GM21576 (cell line): ENCODE measurements around the gene ALPP.
"Not testable (repeated sequence)": the region's sequence is repeated elsewhere in the genome, so short reads cannot be mapped to it uniquely, and the experiment has no call there.

Experiments used
- ATAC-seq: cut with Tn5 transposase; IDR thresholded peaks from one replicate; pipeline ENCODE4 v1.9.1; 2021; ENCODE audit warnings: mild to moderate bottlenecking, moderate library complexity; ENCODE audit not compliant: unreplicated experiment

The ALPP gene

DNA sequence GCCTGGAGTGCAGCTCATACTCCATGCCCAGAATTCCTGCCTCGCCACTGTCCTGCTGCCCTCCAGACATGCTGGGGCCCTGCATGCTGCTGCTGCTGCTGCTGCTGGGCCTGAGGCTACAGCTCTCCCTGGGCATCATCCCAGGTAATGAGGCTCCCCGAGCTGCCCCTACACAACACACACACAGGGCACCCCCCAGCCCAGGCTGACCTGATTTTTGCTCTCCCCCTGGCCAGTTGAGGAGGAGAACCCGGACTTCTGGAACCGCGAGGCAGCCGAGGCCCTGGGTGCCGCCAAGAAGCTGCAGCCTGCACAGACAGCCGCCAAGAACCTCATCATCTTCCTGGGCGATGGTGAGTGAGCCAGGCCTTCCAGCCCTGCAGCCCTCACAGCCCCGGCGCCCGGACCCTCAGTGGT, at the start of gene ALPP:
TSS of gene ALPP (plus strand) at position 17 of the 417 bp plus-strand sequence. CDS start at position 69, 52 bp downstream.
- ATAC-seq = not testable (repeated sequence)

GRCh38 chr2:232329716-232330067, 48.9 kb upstream of the ALPP start:
- ATAC-seq = no peak

DNA sequence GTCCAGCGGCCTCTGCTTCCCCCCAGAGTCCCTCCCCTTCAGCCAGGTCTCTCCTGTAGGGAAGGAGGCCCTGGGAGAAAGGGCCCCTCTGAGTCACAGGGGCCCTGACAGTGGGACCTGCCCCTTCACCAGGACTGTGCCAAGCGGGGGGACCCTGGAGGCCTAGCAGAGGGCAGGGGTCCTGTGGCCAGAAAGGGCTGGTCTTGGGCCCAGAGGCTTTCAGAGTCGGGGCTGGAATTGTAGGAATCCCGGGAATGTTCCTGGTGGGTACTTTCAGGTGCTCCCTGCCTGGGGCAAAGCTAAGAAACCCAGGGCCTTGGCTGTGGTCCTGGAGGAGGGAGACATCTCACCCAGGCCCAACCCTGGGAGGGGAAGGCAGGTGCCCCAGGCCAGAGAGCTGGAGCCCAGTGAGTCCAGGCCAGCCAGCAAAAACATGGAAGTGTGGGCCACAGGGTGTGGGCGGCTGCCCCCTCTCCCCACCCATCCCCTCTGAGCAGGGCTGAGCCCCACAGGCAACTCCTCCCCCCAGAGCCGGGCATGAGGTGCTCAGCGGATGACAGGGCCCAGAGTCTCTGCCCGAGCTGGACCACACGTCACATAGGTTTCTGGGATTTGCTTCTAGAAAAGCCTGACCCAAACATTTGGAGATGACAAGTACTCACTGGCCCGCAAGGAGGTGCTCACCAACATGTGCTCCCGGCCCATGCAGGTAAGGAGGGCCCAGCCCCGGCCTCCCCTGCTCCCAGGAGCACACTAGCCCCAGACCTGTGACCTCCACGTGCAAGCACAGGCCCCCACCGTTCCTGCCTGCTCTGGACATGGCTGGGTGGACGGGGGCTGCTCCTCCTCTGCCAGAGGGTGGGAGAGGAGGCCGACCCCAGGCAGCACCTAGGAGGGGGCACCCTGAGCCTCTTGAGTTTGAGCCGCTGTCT, 48.2 kb upstream of the ALPP start:
- no peak for ATAC-seq

- ATAC-seq = not testable (repeated sequence)
These were observed 47.5 kb upstream of the ALPP start for GRCh38 chr2:232331061-232331460.

DNA sequence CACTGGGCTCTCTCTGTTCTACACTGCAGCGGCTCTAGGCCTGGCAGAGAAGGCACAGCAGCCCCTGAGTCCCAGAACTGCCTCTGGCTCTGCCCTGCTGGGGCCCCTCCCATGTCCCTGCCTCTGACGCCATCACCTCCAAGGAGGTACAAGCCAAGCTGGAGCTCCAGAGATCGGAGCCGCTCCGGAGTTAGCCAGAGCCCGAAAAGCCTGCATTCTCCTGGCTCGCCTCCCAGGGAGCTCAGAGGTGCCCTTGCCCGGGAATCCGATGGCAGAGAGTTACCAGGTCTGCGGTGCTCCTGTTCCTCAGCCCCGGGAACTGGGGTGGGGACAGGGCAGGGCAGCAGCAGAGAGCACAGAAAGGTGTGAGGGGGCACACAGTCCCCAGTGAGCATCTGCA, 46.9 kb upstream of the ALPP start:
- not testable (repeated sequence) for ATAC-seq

- ATAC-seq = not testable (repeated sequence)
These were observed 46.2 kb upstream of the ALPP start for GRCh38 chr2:232332244-232332939.

- ATAC-seq = no peak
These were observed 45.7 kb upstream of the ALPP start for GRCh38 chr2:232332940-232333259.

DNA sequence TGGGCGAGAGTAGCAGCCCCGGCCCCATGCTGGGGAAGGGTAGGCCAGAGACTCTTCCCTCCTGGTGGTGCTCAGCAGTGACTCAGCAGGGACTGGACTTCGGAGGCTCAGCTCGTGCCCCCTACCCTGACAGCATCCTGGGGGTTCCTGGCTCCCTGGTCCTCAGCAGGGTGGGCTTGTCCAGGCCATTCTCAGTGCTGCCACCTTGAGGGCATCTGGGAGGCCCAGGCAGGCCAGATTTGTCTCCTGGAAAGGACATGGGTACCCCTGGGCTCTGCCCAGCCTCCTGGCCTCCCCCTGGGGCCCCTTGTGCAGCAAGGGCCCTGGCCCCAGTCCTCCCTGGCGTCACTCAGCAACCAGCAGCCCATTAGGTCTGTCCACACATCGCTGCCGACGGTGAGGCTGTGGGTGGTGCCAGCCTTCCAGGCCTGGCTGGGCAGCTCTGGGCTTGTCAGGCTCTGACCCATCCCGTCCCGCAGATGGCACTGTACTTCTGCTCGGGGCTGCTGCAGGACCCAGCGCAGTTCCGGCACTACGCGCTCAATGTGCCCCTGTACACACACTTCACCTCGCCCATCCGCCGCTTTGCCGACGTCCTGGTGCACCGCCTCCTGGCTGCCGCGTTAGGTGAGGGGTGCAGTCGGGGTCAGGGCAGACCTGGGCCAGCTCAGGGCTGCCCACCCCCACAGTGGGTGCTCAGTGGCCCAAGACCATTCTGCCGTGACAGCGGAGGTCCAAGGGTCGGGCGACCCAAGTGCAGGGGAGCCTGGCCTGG, 45.0 kb upstream of the ALPP start:
- no peak for ATAC-seq

- ATAC-seq = not testable (repeated sequence)
These were observed 44.2 kb upstream of the ALPP start for GRCh38 chr2:232334136-232334884.

- not testable (repeated sequence) for ATAC-seq
These were observed 43.7 kb upstream of the ALPP start for GRCh38 chr2:232334885-232335205.

DNA sequence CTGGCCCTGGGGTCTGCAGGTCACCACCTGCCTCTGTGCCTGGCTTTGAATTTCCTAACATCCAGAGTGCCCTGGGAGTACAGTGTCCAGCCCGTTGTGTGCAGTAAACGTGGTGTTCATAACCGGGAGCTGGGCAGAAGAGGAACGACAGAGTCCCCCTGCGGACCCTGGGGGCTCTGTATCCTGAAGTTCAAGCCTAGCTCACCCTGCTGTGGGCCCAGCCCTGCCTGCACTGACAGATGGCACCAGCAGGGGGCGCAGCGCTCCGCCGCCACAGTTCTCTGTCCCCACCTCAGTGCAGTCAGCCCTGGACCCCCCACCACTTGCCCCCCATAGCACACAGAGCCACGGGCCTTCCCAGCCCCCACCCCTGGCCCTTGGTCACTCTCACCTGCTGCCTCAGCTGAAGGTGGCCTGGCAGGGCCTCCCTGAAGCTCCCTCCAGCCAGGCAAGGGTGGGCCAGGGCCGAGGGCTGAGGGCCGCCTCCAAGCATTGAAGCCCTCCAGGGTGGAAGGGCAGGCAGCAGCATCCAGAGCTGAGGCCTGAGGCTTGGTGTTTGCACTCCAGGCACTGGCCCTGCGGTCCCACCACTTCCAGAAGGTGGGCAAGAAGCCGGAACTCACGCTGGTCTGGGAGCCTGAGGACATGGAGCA, 43.2 kb upstream of the ALPP start:
- not testable (repeated sequence) for ATAC-seq

DNA sequence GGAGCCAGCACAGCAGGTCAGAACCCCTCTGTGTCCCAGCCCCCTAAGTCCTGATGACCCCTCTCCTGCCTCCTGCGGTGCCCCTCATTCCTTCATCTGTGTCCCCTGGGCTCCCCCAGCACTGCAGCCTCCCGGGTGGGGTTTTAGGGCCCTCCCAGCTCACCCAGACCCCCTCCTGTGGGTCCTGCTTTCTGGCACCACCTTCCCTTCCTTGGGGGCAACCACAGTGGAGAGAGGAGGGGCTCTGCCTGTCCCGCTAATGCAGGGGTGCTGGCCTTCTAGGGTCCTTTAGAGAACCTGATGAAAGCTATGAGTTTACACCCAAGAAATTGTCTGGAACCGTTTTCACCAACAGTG, 42.7 kb upstream of the ALPP start:
- no peak for ATAC-seq

DNA sequence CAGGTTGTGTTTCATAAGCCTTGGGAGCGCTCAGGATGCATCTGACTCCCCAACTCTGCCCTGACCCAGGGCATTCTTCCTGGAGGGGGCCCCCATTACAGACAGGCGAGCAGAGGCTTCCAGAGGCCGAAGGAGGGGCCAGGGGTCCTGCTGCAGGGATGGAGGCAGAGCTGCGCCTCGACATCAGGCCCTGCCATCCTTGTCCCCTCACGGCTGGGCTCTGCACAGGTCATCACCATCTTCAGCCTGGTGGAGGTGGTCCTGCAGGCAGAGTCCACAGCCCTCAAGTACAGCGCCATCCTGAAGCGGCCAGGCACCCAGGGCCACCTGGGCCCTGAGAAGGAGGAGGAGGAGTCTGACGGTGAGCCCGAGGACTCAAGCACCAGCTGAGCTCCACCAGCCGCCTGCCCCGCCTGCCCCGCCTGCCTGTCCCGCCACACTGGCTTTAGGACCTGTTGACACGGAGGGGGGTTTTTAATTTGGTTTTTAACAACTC, 42.3 kb upstream of the ALPP start:
- no peak for ATAC-seq

- ATAC-seq = no peak
These were observed 41.4 kb upstream of the ALPP start for GRCh38 chr2:232336981-232337720.

DNA sequence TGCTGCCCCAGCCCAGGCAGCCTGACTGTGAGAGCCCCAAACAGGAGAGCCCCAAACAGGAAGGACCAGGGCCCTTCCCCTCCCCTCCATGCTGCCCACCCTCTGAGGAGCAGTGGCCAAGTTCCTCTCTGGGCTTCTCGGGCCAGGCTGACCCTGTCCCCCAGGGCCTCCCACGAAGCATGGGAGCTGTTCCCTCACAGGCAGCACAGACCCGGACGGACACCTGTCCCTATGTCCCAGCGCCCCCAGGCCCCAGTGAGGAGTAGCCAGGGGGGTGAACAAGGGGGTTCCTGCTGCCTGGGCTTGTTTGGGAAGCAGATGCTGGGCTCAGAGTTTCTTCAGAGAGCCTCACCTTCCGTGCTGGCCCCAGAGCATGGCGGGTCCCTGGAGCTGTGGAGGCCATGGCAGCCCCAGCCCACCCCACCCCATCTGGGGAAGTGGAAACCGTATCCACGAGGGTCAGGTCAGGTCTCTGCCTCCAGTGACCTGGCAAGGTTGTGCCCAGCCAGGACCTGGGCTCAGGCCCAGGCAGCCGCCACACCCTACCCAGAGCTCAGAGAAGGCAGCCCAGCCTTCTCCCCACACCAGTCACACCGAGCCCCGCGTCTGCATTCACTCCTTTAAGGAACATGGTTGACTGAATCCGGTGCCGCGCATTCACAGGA, 40.3 kb upstream of the ALPP start:
- not testable (repeated sequence) for ATAC-seq

- no peak for ATAC-seq
These were observed 39.8 kb upstream of the ALPP start for GRCh38 chr2:232338759-232339106.

DNA sequence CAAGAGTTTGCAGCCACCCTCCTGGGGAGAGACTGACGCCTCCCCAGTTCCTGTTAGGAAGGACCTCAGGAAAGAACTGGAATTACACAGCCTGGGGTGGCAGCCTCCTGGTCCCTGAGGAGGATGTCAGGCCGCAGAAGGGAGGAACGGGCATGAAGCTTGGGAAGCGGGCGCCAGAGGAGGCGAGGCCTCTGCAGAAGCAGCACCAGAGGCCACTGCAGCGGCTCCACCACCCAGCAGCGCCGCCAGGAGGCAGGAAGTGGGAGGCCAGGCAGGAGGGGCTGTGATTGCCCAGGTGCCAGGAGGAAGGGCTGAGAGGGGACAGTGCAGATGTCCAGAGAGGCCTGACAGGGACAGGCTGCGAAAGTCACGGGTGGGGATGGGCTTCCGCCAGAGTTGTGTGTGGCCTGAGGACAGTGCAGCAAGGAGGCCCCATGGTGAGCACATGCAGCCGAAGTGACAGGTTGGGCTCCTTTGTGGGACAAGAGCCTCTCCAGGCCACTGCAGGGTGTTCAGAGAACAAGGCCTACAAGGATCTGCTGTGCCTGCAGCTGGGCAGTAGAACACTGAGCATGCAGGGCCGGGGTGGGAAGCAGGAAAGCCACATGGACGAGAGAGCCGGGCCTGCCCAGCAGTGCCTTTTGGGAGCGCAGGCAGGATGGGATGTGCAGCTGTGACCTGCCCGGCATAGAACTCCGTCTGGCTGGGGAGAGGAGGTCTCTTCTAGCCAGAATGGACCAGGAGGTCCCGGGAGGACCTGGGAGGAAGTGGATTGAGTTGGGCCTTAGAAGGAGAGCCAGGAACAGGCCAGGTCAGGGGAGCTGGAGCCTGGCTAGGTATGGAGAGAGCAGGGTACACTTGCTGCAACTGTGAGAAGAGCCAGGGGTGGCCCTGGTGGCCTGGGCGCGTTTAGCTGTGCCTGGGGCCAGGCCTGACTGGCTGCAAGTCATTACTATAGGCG, 39.1 kb upstream of the ALPP start:
- no peak for ATAC-seq
